Psoas muscle (tissue), 8 donors: Measurements from ENCODE around the gene CCDC6. TPM values are rescaled to one million over a fixed set of nuclear protein-coding genes. Genes with fewer than 3 reads are reported as not detected.

Source experiments
- ATAC-seq, 4 donors: fragments of 200-7000 bp; cut with Tn5 transposase; one replicate each; pipeline ENCODE4 v1.9.1; 2020; ENCODE audit warnings: moderate library complexity in 3 of 4, mild to moderate bottlenecking in 2 of 4
- DNase-seq, 2 donors: peaks; one replicate each; pipeline ENCODE4 v3.0.0-alpha.2; 2020
- H3K27ac ChIP-seq: fragments of 200-600 bp; one replicate; pipeline ENCODE4 v1.8.0; 2022
- H3K27me3 ChIP-seq, 3 donors: fragments of 200-600 bp in 1 of 3; one replicate each; pipeline versions ENCODE4 v1.6.1 to v1.8.0; 2013 to 2022; ENCODE audit warnings: low read length in 2 of 3, mild to moderate bottlenecking in 2 of 3, moderate library complexity in 1 of 3; ENCODE audit not compliant: insufficient read depth in 3 of 3
- H3K36me3 ChIP-seq, 2 donors: fragments of 200-600 bp in 1 of 2; one replicate each; pipeline versions ENCODE4 v1.6.1 to v1.8.0; 2013 to 2022; ENCODE audit warnings: low read depth in 1 of 2, mild to moderate bottlenecking in 1 of 2, moderate library complexity in 1 of 2; ENCODE audit not compliant: insufficient read depth in 1 of 2
- H3K4me1 ChIP-seq: fragments of 200-600 bp; one replicate; pipeline ENCODE4 v1.8.0; 2022
- H3K4me3 ChIP-seq: fragments of 200-600 bp; one replicate; pipeline ENCODE4 v1.8.0; 2022; ENCODE audit warnings: mild to moderate bottlenecking
- H3K9me3 ChIP-seq: fragments of 200-600 bp; one replicate; pipeline ENCODE4 v1.8.0; 2022
- CTCF ChIP-seq: fragments of 200-600 bp; IDR thresholded peaks from one replicate; pipeline ENCODE4 v1.8.0; 2022; ENCODE audit warnings: antibody characterized with exemption
- WGBS, 3 donors: extraction: QIAGEN DNeasy Blood & Tissue Kit; methylation state at CpG; one replicate each; pipeline versions ENCODE4 v1.1.6 to v1.1.7; 2013; 5-methylcytosine and 5-hydroxymethylcytosine counted together
- intact Hi-C, 2 donors: fragments of 100-400 bp; cut with DNase I; formaldehyde crosslinking; loops; one replicate each; pipeline versions ENCODE4 v1.11.0 to v1.14.2; 2022
- polyA plus RNA-seq, 3 donors: library from polyadenylated mRNA; stranded (reverse); fragments of 200-250 nt; gene quantifications; one replicate each; pipeline ENCODE4 v1.2.3, GENCODE V29; 2013
- total RNA-seq, 4 donors: library from RNA; stranded (reverse); fragmentation: NEBNext Ultra II Directional in 2 of 4; extraction: Animal tissue kit (Norgen Biotek cat#: 25700) in 2 of 4; gene quantifications; one replicate each; pipeline versions ENCODE4 v1.2.1 to v1.2.4, GENCODE V29; 2021 to 2023
- donor health status: healthy with polysubstance abuse.
- donor health status: DM: no; HTN: no; CAD: no; lungs with moderate emphysema.
- donor health status: Bipolar disorder and iron deficiency.
- donor health status: healthy.
- donor health status: DM: yes; HTN: yes; CAD: no.
- donor health status: DM: no; HTN: no; CAD: no.
- donor health status: DM: no; HTN: no; CAD: no.
- donor health status: DM: yes; HTN: yes; CAD: no.

Gene CCDC6
- total and polyA plus RNA-seq, 7 donors: 9.2 to 40.1 (median 16.2) TPM

GRCh38 chr10:59805014-59805413, 101.3 kb downstream of the CCDC6 start:
- Histone ChIP-seq H3K4me1 (peaks cover 26% of the 10 kb centered on the region), H3K27ac (no peak overlapping the region), H3K36me3 (peaks cover 12 to 57% of the 10 kb centered on the region in 2 donors), H3K4me3 (no peak overlapping the region), H3K9me3 (no peaks in the 10 kb centered on the region), H3K27me3 (no peaks in the 10 kb centered on the region)
- ATAC-seq (peak; percentile 54 to 65 (median 59)), DNase-seq (peak; percentile 20 to 64)
- peak; percentile 53 for TF ChIP-seq CTCF
- 70 to 81% (median 73%) methylated on average over 6 of the region's 6 CpGs for WGBS, 3 donors
- intact Hi-C loops: loop anchor here (5.0 to 10.0 kb wide), 3 partner anchors 50 to 88 kb away; partner anchors contain the start of gene MRLN (in 2 of the 2)

- no peak overlapping the region for H3K4me3 ChIP-seq
- no peaks in the 10 kb centered on the region for H3K9me3 ChIP-seq
- H3K36me3 ChIP-seq: peaks cover 12 to 57% of the 10 kb centered on the region in 2 donors
- peaks cover 25% of the 10 kb centered on the region for H3K4me1 ChIP-seq
- DNase-seq (no peak), ATAC-seq (no peak)
- H3K27me3 ChIP-seq: no peaks in the 10 kb centered on the region
- intact Hi-C loops: loop anchor here in 1 of 2 donors (10.0 kb wide), 1 partner anchor 49 kb away; the partner anchor contains the start of gene MRLN
- no peak for TF ChIP-seq CTCF
- 59 to 82% (median 82%) methylated on average over 4 of the region's 4 CpGs for WGBS, 3 donors
- H3K27ac ChIP-seq: no peak overlapping the region
Measured at GRCh38 chr10:59804220-59804619, 102.1 kb downstream of the CCDC6 start.

- TF ChIP-seq CTCF: no peak
- Histone ChIP-seq H3K9me3 (no peaks in the 10 kb centered on the region), H3K27ac (no peak overlapping the region), H3K4me1 (peaks cover 20% of the 10 kb centered on the region), H3K4me3 (no peak overlapping the region), H3K27me3 (no peaks in the 10 kb centered on the region), H3K36me3 (peaks cover 12 to 57% of the 10 kb centered on the region in 2 donors)
- no peak for ATAC-seq
- 64 to 83% (median 78%) methylated on average over 1 of the region's 1 CpG for WGBS, 3 donors
- no peak for DNase-seq
- intact Hi-C loops: loop anchor here in 1 of 2 donors (10.0 kb wide), 1 partner anchor 49 kb away; the partner anchor contains the start of gene MRLN
Measured at GRCh38 chr10:59803714-59804113, 102.6 kb downstream of the CCDC6 start.

- Histone ChIP-seq H3K9me3 (no peaks in the 10 kb centered on the region), H3K36me3 (peaks cover 12 to 49% of the 10 kb centered on the region in 2 donors), H3K27ac (no peak overlapping the region), H3K4me3 (no peak overlapping the region), H3K4me1 (peaks cover 5% of the 10 kb centered on the region), H3K27me3 (no peaks in the 10 kb centered on the region)
- DNase-seq (no peak), ATAC-seq (no peak)
- WGBS, 3 donors: 95 to 98% (median 97%) methylated on average over 2 of the region's 2 CpGs
- intact Hi-C loops: loop anchor here in 1 of 2 donors (10.0 kb wide), 1 partner anchor 46 kb away; the partner anchor contains the start of gene MRLN
- TF ChIP-seq CTCF: no peak
Measured at GRCh38 chr10:59801171-59801570, 105.2 kb downstream of the CCDC6 start.

GRCh38 chr10:59799421-59799820, 106.9 kb downstream of the CCDC6 start:
- peaks cover 5 to 35% of the 10 kb centered on the region in 2 donors for H3K36me3 ChIP-seq
- no peak for TF ChIP-seq CTCF
- H3K4me3 ChIP-seq: no peak overlapping the region
- no peaks in the 10 kb centered on the region for H3K9me3 ChIP-seq
- H3K27ac ChIP-seq: no peak overlapping the region
- DNase-seq (no peak), ATAC-seq (no peak)
- no peaks in the 10 kb centered on the region for H3K4me1 ChIP-seq
- intact Hi-C loops: no loop called here
- WGBS, 3 donors: 84 to 98% (median 87%) methylated on average over 1 of the region's 1 CpG
- no peaks in the 10 kb centered on the region for H3K27me3 ChIP-seq
